NCI-H82 treated with DMSO at 0.1 percent for 48 hours (cell line): Measurements from ENCODE around the gene C12orf42.

Experiments
- DNase-seq: peaks from one replicate; lab custom pipeline; 2025; ENCODE audit not compliant: unreplicated experiment; lab: John Stamatoyannopoulos, UW

The C12orf42 gene

GRCh38 chr12:103495469-103496456 lies at the start of gene C12orf42:
Gene C12orf42 (minus strand): TSS chr12:103495968. CDS start chr12:103478426, 17,542 bp downstream.
- peak; percentile 43 for DNase-seq

GRCh38 chr12:103542078-103542477 lies 46.3 kb upstream of the C12orf42 start:
- no peak for DNase-seq

DNA sequence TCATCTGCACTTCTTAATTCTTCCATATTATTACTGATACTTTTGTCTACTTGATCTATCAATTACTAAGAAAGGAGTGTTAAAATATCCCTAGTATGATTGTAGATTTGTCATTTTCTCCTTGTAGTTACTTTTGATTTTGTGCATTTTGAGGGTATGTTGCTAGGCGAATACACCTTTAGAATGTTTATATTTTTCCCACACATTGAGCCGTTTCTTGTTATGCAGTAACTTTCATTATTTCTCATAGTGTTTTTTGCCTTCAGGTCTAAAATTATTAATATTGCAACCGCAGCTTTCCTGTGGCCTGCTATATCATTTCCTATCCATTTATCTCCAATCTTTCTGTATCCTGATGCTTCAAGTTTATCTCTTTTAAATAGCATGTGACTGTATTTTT lies 44.6 kb upstream of the C12orf42 start:
- no peak for DNase-seq

- DNase-seq: no peak
Observed at GRCh38 chr12:103538397-103538796, 42.6 kb upstream of the C12orf42 start.

DNA sequence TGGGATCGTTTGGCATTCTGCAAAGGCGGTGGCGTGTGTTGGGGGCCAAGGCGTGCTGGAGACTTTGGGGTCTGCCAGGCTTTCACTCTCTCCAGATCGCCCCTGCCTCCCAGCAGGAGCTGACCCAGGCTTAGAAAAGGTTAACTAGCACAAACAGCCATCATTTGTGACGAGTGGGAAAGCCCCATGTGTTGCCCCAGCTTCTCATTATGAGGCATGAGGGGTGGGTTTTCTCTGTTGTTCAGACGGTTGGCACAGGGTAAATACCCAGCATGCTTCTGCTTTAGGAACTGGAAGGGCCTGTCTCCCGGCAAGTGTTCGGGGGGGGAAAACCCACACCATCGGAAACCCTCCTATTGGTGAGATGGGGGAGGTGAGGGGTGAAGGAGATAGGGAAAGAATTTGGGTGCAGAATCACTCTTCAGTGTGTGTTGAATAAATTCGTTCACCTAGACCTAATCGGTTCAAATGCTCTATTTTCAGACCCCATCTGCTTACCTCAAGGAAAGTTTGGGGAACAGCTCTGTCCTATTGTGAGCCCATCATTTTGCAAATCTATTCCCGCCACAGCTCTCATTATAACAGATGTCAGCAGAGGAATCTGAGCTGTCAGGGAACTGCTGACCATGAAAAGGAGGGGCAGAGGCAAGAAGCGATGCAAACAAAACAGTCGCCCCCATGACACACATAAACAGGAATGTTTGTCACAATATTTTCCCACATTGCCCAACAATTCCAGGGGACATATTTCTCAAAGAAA lies 34.7 kb upstream of the C12orf42 start:
- no peak for DNase-seq

DNA sequence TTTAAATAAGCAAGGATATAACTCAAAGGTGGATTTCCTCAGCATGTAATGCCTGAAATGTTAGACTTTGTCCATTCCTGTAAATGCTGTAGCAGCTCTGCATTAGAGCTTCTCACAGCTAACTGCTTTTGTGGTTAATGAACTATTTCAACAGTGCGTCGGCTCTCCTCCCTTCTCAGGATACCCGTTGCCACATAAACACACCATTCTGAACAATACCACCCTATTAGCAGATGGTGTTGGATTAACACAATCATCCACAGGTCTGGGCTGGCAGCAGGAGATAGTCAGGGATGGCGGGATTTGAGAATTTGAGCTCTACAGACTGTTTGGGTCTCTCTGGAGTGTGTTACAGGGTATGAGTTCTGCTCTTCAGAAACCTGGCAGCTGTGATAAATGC lies 33.5 kb upstream of the C12orf42 start:
- no peak for DNase-seq

DNA sequence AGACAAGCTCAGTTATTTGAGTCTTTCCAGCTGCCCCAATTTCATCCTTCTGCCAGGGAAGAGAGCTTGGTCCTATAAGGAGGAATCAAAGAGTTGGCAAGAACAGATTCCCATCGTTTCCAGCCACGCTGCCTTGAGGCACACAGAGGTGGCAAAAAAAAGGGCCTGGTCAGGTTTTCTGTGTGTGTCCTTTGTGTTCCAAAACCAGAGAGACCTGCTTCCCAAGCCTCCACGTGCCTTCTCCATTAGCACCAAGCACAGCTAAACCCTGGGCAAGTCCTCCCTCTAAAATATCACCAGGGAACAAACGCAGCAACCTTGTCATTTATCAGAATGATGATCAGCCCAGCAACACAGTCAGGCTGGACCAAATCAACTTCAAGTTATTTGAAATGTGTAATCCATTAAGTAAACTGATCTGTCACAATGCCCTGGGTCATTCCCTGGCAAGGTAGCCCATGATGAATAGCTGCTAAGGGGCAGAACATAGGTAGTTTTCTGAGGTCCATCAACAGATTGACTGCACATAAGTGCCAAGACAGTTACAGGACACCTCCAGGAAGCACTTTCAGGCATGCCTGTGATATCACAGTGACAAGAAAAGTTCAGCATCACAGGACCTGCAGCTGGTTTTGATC lies 28.6 kb upstream of the C12orf42 start:
- DNase-seq: no peak

DNA sequence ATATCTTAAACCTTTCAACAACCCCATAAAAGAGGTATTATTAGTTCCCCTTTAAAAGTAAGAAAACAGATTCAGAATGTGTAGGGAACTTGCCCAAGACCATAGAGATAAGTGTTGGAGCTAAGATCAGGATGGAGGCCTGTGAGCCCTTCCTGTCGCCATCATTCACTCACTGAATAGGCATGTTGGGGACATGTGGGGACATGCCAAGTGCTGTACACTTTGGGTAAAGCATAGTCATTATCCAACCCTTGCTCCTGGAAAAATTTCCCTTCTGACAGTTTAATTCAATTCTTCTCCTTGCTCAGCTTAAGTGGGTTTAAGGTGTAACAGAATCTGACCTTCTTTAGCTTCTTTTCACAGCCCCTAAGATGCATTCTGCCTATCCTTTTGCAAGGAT lies 28.0 kb upstream of the C12orf42 start:
- DNase-seq: no peak

DNA sequence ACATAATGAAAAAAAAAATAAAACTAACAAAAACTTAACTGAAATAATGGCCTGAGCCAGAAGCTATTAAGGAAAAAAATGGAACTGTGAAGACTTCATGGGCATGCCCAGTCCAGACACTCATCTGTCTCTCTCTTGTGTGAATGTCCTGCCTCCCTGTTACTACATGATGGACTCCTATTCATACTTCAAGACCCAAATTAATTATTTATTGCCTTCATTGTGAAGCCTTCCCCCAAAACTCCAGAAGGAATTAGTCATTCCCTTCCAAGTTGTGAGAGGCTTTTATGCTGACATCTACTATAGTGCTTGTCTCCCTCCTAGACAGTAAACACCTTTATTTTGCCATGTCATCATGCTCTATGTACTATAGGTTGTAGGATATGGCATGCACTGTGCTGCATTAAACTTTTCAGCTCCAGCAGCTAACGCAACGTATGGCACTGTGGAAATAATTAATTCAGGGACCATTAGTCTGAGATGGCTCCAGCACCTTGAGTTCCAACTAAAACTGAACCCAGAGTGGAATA lies 25.0 kb upstream of the C12orf42 start:
- DNase-seq: no peak

DNA sequence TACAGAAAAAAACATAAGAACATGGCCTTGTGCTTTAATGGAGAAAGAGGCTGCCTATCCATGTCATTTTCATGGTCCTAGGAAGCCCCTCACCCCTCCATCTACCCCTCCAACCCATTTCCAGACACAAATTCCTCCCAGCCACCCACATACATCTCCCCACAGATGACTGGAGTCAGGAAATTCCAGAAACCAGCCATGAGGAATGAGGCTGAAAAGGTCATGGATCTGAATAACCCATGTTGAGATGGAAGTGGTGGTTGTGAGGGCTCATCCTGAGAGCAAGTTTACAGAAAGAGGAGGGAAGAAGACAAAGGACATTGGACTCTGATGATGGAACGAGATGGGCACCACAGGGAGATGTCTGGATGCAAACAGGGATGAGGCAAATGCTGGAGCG lies 23.9 kb upstream of the C12orf42 start:
- DNase-seq: no peak

DNA sequence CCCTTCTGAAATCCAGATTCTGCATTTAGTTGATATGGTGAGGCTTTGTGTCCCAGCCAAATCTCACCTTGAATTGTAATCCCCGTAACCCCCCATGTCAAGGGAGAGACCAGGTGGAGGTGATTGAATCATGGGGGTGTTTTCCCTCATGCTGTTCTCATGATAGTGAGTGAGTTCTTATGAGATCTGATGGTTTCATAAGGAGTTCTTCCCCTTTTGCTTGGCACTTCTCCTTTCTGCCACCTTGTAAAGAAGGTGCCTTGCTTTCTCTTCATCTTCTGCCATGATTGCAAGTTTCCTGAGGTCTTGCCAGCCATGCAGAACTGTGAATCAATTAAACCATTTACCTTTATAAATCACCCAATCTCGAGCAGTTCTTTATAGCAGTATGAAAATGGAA lies 23.1 kb upstream of the C12orf42 start:
- DNase-seq: no peak

DNA sequence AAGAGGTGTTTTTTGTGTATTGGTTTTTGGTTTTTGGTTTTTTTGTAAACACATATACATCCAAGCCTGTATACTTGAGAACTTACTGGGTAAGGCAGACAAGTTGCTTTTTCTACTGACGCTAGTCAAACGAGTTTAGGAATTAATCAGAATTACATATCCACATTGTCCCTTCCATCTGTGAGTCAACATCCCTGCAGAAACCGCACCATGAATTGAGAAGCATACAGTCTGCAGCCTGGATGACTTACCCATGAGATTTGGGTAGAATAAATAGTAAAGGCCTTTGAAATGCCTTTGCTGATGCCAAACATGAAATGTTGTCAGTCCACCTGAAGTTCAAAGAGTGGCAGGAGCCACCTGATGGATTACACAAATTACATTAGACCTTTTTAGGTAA lies 21.4 kb upstream of the C12orf42 start:
- DNase-seq: no peak

- no peak for DNase-seq
Observed at GRCh38 chr12:103515341-103515740, 19.6 kb upstream of the C12orf42 start.

- no peak for DNase-seq
Observed at GRCh38 chr12:103513875-103514274, 18.1 kb upstream of the C12orf42 start.

- DNase-seq: no peak
Observed at GRCh38 chr12:103505371-103506236, 9.8 kb upstream of the C12orf42 start.

GRCh38 chr12:103504606-103505005 lies 8.8 kb upstream of the C12orf42 start:
- no peak for DNase-seq

GRCh38 chr12:103503546-103504480 lies 8.0 kb upstream of the C12orf42 start:
- DNase-seq: no peak

DNA sequence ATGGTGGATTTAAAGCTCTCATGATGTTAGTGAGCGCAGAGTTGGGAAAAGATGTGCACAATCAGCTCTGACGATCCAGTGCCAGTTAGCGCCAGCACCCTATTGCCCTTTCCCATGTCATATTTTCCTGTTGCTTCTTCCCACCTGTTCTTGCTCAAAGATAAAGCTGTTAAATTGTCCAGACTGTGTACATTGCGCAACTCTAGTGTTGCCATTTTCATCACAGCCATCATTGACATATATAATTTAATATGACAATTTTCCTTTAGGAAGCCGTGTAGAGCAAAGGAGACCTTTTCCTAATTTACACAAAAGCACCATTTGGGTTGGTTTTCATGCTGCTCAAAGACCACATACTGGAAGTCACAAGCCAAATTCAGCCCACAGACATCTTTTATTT lies 5.7 kb upstream of the C12orf42 start:
- no peak for DNase-seq

DNA sequence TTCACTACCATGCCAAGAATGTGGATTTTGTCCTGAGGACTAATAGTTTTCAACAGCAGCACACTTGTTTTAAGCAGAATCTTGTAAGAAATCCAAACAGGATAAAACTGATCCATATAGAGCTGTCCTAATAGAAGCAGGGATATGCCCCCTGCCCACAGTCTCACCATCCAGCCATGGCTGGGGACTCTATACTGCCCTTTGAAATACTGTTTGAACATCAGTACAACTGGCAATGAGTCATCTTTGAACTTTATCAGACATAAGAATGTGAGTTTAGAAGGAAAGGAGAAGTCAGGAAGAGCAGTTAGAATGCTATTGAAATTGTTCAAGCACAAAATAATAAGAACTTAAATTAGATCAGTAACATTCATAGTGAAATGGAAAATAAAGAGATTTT lies 3.8 kb upstream of the C12orf42 start:
- no peak for DNase-seq
